ENCODE data around the gene BRD3.

GRCh38 chr9:134066913-134067851, 644 bp downstream of the BRD3 start:
- TF ChIP-seq POLR2A (IDR thresholded peaks at IDR 0.05; ENCODE audit: low read depth, low read length): no peak
- TF ChIP-seq POLR2AphosphoS5 (IDR thresholded peaks at IDR 0.05; ENCODE audit: low read depth, low read length): no peak
- no peak for TF ChIP-seq TAF1 (IDR thresholded peaks at IDR 0.05; ENCODE audit: borderline replicate concordance, low read depth, low read length)

All from GM12892 (cell line).